Brain pericyte (primary cell): ENCODE measurements around the gene CACNA1C.

ENCODE experiments used
- DNase-seq: peaks from one replicate; pipeline ENCODE4 v3.0.0-alpha.2; 2012; ENCODE audit warnings: low read depth, low spot score

Gene CACNA1C

GRCh38 chr12:2198542-2198941 is 145.8 kb downstream of the CACNA1C start:
- DNase-seq = no peak

GRCh38 chr12:2205996-2206395 is 153.2 kb downstream of the CACNA1C start:
- no peak for DNase-seq

GRCh38 chr12:2208837-2209635 is 156.2 kb downstream of the CACNA1C start:
- DNase-seq = no peak

- DNase-seq = no peak
Measured at GRCh38 chr12:2211119-2211518, 158.3 kb downstream of the CACNA1C start.

GRCh38 chr12:2212537-2212936 is 159.8 kb downstream of the CACNA1C start:
- no peak for DNase-seq

- DNase-seq = no peak
Measured at GRCh38 chr12:2212971-2213869, 160.4 kb downstream of the CACNA1C start.

- no peak for DNase-seq
Measured at GRCh38 chr12:2214411-2214810, 161.6 kb downstream of the CACNA1C start.

GRCh38 chr12:2215709-2216560 is 163.1 kb downstream of the CACNA1C start:
- DNase-seq = no peak

GRCh38 chr12:2218706-2219105 is 165.9 kb downstream of the CACNA1C start:
- DNase-seq = no peak

- DNase-seq = no peak
Measured at GRCh38 chr12:2221030-2221621, 168.3 kb downstream of the CACNA1C start.

- no peak for DNase-seq
Measured at GRCh38 chr12:2222691-2223090, 169.9 kb downstream of the CACNA1C start.

- DNase-seq = no peak
Measured at GRCh38 chr12:2224961-2225360, 172.2 kb downstream of the CACNA1C start.

GRCh38 chr12:2225696-2226095 is 172.9 kb downstream of the CACNA1C start:
- DNase-seq = no peak

GRCh38 chr12:2226641-2227040 is 173.9 kb downstream of the CACNA1C start:
- no peak for DNase-seq

- no peak for DNase-seq
Measured at GRCh38 chr12:2227360-2227759, 174.6 kb downstream of the CACNA1C start.

GRCh38 chr12:2228535-2228934 is 175.7 kb downstream of the CACNA1C start:
- no peak for DNase-seq

- no peak for DNase-seq
Measured at GRCh38 chr12:2229661-2230539, 177.1 kb downstream of the CACNA1C start.

- DNase-seq = no peak
Measured at GRCh38 chr12:2231011-2231595, 178.3 kb downstream of the CACNA1C start.

GRCh38 chr12:2231956-2232355 is 179.2 kb downstream of the CACNA1C start:
- DNase-seq = no peak

GRCh38 chr12:2233034-2233433 is 180.2 kb downstream of the CACNA1C start:
- DNase-seq = no peak
